KMS-11 (cell line): ENCODE results near the gene PDCD1.

Source experiments
- H2AFZ ChIP-seq: fragments of 200-600 bp; sonication (generic); 2 replicates; pipeline ENCODE4 v1.6.1; 2016; ENCODE audit warnings: antibody characterized with exemption, mixed run types, low read depth
- H3K27ac ChIP-seq: fragments of 200-600 bp; sonication (generic); 2 replicates; pipeline ENCODE4 v1.6.1; 2016; ENCODE audit warnings: mild to moderate bottlenecking, mixed run types
- H3K27me3 ChIP-seq: fragments of 200-600 bp; sonication (generic); 2 replicates; pipeline ENCODE4 v1.6.1; 2017; ENCODE audit warnings: mild to moderate bottlenecking, low read depth, mixed run types, moderate library complexity; ENCODE audit not compliant: insufficient read depth
- H3K36me3 ChIP-seq: fragments of 200-600 bp; sonication (generic); 2 replicates; pipeline ENCODE4 v1.6.1; 2017; ENCODE audit warnings: mild to moderate bottlenecking, mixed run types; ENCODE audit not compliant: insufficient read depth
- H3K4me1 ChIP-seq: fragments of 200-600 bp; sonication (generic); 2 replicates; pipeline ENCODE4 v1.6.1; 2016; ENCODE audit warnings: mild to moderate bottlenecking, low read depth, mixed run types; ENCODE audit not compliant: poor library complexity, severe bottlenecking
- H3K4me2 ChIP-seq: fragments of 200-600 bp; sonication (generic); 2 replicates; pipeline ENCODE4 v1.7.0; 2016; ENCODE audit warnings: mild to moderate bottlenecking, mixed run types
- H3K4me3 ChIP-seq: fragments of 200-600 bp; sonication (generic); IDR thresholded peaks from 2 replicates; pipeline ENCODE4 v1.6.1; 2017; ENCODE audit warnings: low read depth, low read length, mixed read lengths; ENCODE audit not compliant: insufficient read depth
- H3K79me2 ChIP-seq: fragments of 200-600 bp; sonication (generic); 2 replicates; pipeline ENCODE4 v1.6.1; 2016; ENCODE audit warnings: low read depth, mixed run types; ENCODE audit not compliant: insufficient read depth
- H3K9ac ChIP-seq: fragments of 200-600 bp; sonication (generic); 2 replicates; pipeline ENCODE4 v1.6.1; 2016; ENCODE audit warnings: mild to moderate bottlenecking, mixed run types
- H4K20me1 ChIP-seq: fragments of 200-600 bp; sonication (generic); 2 replicates; pipeline ENCODE4 v1.6.1; 2016; ENCODE audit warnings: mild to moderate bottlenecking, mixed run types; ENCODE audit not compliant: insufficient read depth
- CTCF ChIP-seq: fragments of 200-600 bp; sonication (generic); conservative IDR thresholded peaks from 2 replicates; pipeline ENCODE4 v1.6.1; 2017; ENCODE audit warnings: low read depth, mild to moderate bottlenecking, antibody characterized with exemption, low read length, moderate library complexity, mixed read lengths

Gene PDCD1

DNA sequence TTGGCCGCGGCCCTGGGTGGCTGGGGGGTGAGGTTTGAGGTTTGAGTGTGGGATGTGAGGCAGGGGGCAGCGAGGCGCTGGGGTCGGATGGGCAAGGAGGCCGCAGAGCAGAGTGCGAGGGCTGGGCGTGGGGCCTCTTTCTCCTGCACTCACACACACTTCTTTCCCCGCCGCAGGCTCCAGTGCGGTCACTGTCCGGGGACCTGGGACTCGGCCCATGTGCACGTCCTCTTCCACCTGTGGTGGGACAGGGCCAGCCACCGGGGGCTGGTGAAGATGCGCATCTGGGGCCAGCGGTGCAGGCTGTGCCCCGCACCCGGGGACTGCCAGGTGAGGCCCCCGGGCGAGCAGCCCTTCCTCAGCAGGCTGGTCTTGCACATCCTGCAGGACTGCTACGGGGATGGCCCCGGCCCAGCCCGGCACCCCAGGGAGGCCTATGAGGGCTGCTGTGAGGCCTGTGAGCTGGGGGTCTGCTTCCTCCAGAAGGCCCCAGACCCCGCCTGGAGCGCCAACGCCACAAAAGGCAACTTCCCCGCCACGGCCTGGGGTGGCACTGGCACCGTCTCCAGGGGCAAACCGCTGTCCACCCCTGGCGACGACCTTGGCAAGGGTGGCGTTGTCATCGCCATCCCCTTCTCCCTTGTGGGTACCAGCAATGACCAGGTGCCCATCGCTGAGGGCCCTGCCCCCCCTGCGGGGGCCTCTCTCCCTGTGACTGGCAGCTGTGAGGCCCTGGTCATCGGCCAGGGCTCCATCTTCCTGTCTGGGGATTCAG is 13.0 kb upstream of the PDCD1 start:
- H3K36me3 ChIP-seq: no peaks in the 10 kb centered on the region
- TF ChIP-seq CTCF: no peak
- no peaks in the 10 kb centered on the region for H3K4me1 ChIP-seq
- no peaks in the 10 kb centered on the region for H3K79me2 ChIP-seq
- H3K27ac ChIP-seq: no peak overlapping the region
- no peak overlapping the region for H3K9ac ChIP-seq
- H4K20me1 ChIP-seq: no peaks in the 10 kb centered on the region
- H3K27me3 ChIP-seq: peaks cover 27% of the 10 kb centered on the region; the same call in 1 of the 2 replicates
- no peak overlapping the region for H3K4me3 ChIP-seq
- H3K4me2 ChIP-seq: no peak overlapping the region
- no peak overlapping the region for H2AFZ ChIP-seq

GRCh38 chr2:241870611-241871537 is 12.2 kb upstream of the PDCD1 start:
- Histone ChIP-seq H3K79me2 (no peaks in the 10 kb centered on the region), H3K36me3 (no peaks in the 10 kb centered on the region), H3K4me2 (no peak overlapping the region), H3K4me1 (no peaks in the 10 kb centered on the region), H4K20me1 (no peaks in the 10 kb centered on the region), H3K27me3 (peaks cover 27% of the 10 kb centered on the region; the same call in 1 of the 2 replicates), H3K9ac (no peak overlapping the region), H3K4me3 (no peak overlapping the region), H3K27ac (no peak overlapping the region), H2AFZ (no peak overlapping the region)
- no peak for TF ChIP-seq CTCF

DNA sequence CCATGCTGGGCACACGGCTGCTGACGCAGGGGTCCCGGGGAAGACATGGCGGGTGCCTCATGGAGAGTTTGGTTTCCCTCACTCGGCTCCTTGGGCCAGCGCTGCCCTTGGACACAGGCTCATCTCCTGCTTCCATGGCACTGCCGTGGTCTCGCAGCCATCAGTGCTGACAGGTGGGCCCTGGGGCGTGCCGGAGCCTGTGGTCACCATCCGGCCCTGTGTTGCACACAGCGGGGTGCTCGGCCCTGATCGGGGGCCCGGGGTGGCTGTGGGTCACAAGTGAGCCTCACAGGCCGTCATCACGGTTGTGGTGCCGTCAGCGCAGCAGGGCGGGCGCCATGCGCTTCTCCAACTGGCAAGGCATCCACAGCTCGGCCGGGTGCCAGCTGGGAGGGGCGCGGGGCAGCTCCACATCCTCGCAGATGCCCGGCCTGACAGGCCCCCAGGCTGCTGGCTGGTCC is 11.4 kb upstream of the PDCD1 start:
- no peaks in the 10 kb centered on the region for H4K20me1 ChIP-seq
- no peaks in the 10 kb centered on the region for H3K36me3 ChIP-seq
- no peak overlapping the region for H3K4me2 ChIP-seq
- no peaks in the 10 kb centered on the region for H3K4me1 ChIP-seq
- TF ChIP-seq CTCF: no peak
- H3K27ac ChIP-seq: no peak overlapping the region
- H3K4me3 ChIP-seq: no peak overlapping the region
- no peak overlapping the region for H2AFZ ChIP-seq
- H3K79me2 ChIP-seq: no peaks in the 10 kb centered on the region
- H3K9ac ChIP-seq: no peak overlapping the region
- peaks cover 27% of the 10 kb centered on the region; the same call in 1 of the 2 replicates for H3K27me3 ChIP-seq

- H2AFZ ChIP-seq: no peak within 1 kb of the TSS; the same call in 1 of the 2 replicates
- no peak within 1 kb of the TSS for H3K4me3 ChIP-seq
- H3K4me2 ChIP-seq: no peak within 1 kb of the TSS
- no peaks in the 10 kb centered on the region for H3K36me3 ChIP-seq
- H4K20me1 ChIP-seq: no peaks in the 10 kb centered on the region
- H3K27me3 ChIP-seq: peaks cover 24% of the 10 kb centered on the region; the same call in 1 of the 2 replicates
- H3K4me1 ChIP-seq: no peaks in the 10 kb centered on the region
- no peaks in the 10 kb centered on the region for H3K79me2 ChIP-seq
- TF ChIP-seq CTCF: no peak
- H3K27ac ChIP-seq: no peak within 1 kb of the TSS
- H3K9ac ChIP-seq: no peak within 1 kb of the TSS
Observed at GRCh38 chr2:241869087-241869961, 10.6 kb upstream of the PDCD1 start, which contains the start of gene RTP5. Gene RTP5 (plus strand): TSS chr2:241869729. CDS start chr2:241869757, 28 bp downstream.
